Endothelial cell of umbilical vein (primary cell): ENCODE measurements around the gene RIOX2. TPM values are rescaled to one million over a fixed set of nuclear protein-coding genes. Genes with fewer than 3 reads are reported as not detected.

Source experiments
- BruUV-seq: library from RNA; stranded (reverse); fragments of 400-500 nt; replicated peaks from 2 replicates; lab custom pipeline; 2021; lab: Mats Ljungman, UMichigan
- CTCF ChIA-PET: fragments of 300-600, 350-600 bp; sonication (Branson Sonifier 250); formaldehyde crosslinking; loops from one replicate; lab custom pipeline; 2021; ENCODE audit warnings: antibody characterized with exemption, inconsistent platforms; lab: Charles Lee
- POLR2A ChIA-PET: fragments of 300-600, 350-600 bp; sonication (Branson Sonifier 250); formaldehyde crosslinking; loops from one replicate; lab custom pipeline; 2021; ENCODE audit warnings: antibody characterized with exemption, inconsistent platforms; lab: Charles Lee
- DNase-seq: peaks from one replicate; pipeline ENCODE4 v3.0.0-alpha.2; 2011; ENCODE audit warnings: low read depth, low spot score
- FAIRE-seq: peaks from 2 replicates; lab custom pipeline; 2011; peaks lifted over from hg19 to GRCh38; lab: Jason Lieb, UNC
- H2AFZ ChIP-seq: 2 replicates; pipeline ENCODE4 v1.6.0; 2012; ENCODE audit warnings: low read depth, low read length, control low read depth, inconsistent platforms
- H3K27ac ChIP-seq: 2 replicates; pipeline ENCODE4 v1.5.1; 2011; ENCODE audit warnings: low read depth, mild to moderate bottlenecking, control low read depth, low read length, moderate library complexity; ENCODE audit not compliant: insufficient read depth
- H3K27me3 ChIP-seq, 2 experiments: 2 replicates each; pipeline versions ENCODE4 v1.6.0 to v1.6.1; 2011; ENCODE audit warnings: low read length in 2 of 2, mixed read lengths in 1 of 2; ENCODE audit not compliant: control insufficient read depth in 2 of 2, insufficient read depth in 2 of 2
- H3K36me3 ChIP-seq, 2 experiments: 2 replicates in 1 of 2; 3 replicates in 1 of 2; pipeline ENCODE4 v1.5.1; 2011; ENCODE audit warnings: low read length in 2 of 2, mild to moderate bottlenecking in 1 of 2, moderate library complexity in 1 of 2; ENCODE audit not compliant: control insufficient read depth in 2 of 2, insufficient read depth in 2 of 2; ENCODE audit errors: extremely low read depth in 1 of 2
- H3K4me1 ChIP-seq: 3 replicates; pipeline ENCODE4 v1.5.1; 2011; ENCODE audit warnings: mild to moderate bottlenecking, low read length; ENCODE audit not compliant: control insufficient read depth, insufficient read depth; ENCODE audit errors: extremely low read depth
- H3K4me2 ChIP-seq: 2 replicates; pipeline ENCODE4 v1.6.1; 2011; ENCODE audit warnings: low read length, control low read depth, mixed read lengths; ENCODE audit not compliant: insufficient read depth
- H3K4me3 ChIP-seq, 3 experiments: fragments of 200-600 bp in 1 of 3; sonication (generic), shearing (Covaris generic) in 1 of 3; replicated peaks in 1 of 3; 2 replicates each; pipeline ENCODE4 v1.5.1; 2011 to 2016; ENCODE audit warnings: control low read depth in 3 of 3, low read length in 3 of 3, mild to moderate bottlenecking in 2 of 3, inconsistent platforms in 1 of 3, low read depth in 1 of 3, moderate library complexity in 1 of 3; ENCODE audit not compliant: insufficient read depth in 1 of 3
- H3K79me2 ChIP-seq: 2 replicates; pipeline ENCODE4 v1.6.0; 2012; ENCODE audit warnings: low read length, inconsistent platforms; ENCODE audit not compliant: control insufficient read depth, insufficient read depth
- H3K9ac ChIP-seq: replicated peaks from 2 replicates; pipeline ENCODE3; 2011; ENCODE audit warnings: low read length, control low read depth; ENCODE audit not compliant: insufficient read depth; ENCODE audit errors: extremely low read depth
- H3K9me1 ChIP-seq: replicated peaks from 3 replicates; pipeline ENCODE4 v1.6.0; 2011; ENCODE audit warnings: mild to moderate bottlenecking, low read length; ENCODE audit not compliant: control insufficient read depth, insufficient read depth; ENCODE audit errors: extremely low read depth
- H3K9me3 ChIP-seq: replicated peaks from 2 replicates; pipeline ENCODE4 v1.5.1; 2012; ENCODE audit warnings: low read length, inconsistent platforms; ENCODE audit not compliant: control insufficient read depth, insufficient read depth
- H4K20me1 ChIP-seq: replicated peaks from 2 replicates; pipeline ENCODE3; 2011; ENCODE audit warnings: mild to moderate bottlenecking, low read length; ENCODE audit not compliant: control insufficient read depth, insufficient read depth; ENCODE audit errors: extremely low read depth
- FOS ChIP-seq: IDR thresholded peaks from 2 replicates; pipeline ENCODE4 v1.6.1; 2011; ENCODE audit warnings: mild to moderate bottlenecking, low read length, moderate library complexity, borderline replicate concordance; ENCODE audit not compliant: insufficient read depth
- GATA2 ChIP-seq: IDR thresholded peaks from 2 replicates; pipeline ENCODE4 v1.7.0; 2011; ENCODE audit warnings: low read depth, mild to moderate bottlenecking, moderate library complexity, mixed read lengths, low read length; ENCODE audit not compliant: insufficient read length, insufficient read depth
- JUN ChIP-seq: IDR thresholded peaks from 2 replicates; pipeline ENCODE4 v1.6.1; 2011; ENCODE audit warnings: borderline replicate concordance, low read depth; ENCODE audit not compliant: insufficient read length, insufficient read depth
- MYC ChIP-seq: IDR thresholded peaks from one replicate; pipeline ENCODE4 v1.6.1; 2011; ENCODE audit warnings: mild to moderate bottlenecking, low read depth, low read length
- POLR2A ChIP-seq: IDR thresholded peaks from 2 replicates; pipeline ENCODE4 v1.6.1; 2012; ENCODE audit warnings: low read depth, mild to moderate bottlenecking, control low read depth, low read length
- POLR2AphosphoS5 ChIP-seq: IDR thresholded peaks from 2 replicates; pipeline ENCODE4 v1.6.1; 2012; ENCODE audit warnings: low read depth, mild to moderate bottlenecking, control low read depth, low read length, moderate library complexity; ENCODE audit not compliant: insufficient read depth
- dilution Hi-C: fragments of 300-500 bp; cut with MboI; formaldehyde crosslinking; loops from one replicate; pipeline ENCODE4 v1.15.0; 2019; ENCODE audit warnings: low sequenced_read_pairs; ENCODE audit not compliant: extremely low pct_ligation_motif_present
- intact Hi-C: fragments of 100-400 bp; cut with micrococcal nuclease; formaldehyde crosslinking; loops from one replicate; pipeline ENCODE4 v1.10.0; 2022
- polyA plus RNA-seq, 4 experiments: library from polyadenylated mRNA; depleted of rRNA in 3 of 4; stranded (reverse) in 3 of 4; unstranded in 1 of 4; fragments of >200 nt; gene quantifications; 2 replicates each; pipeline versions ENCODE4 v1.2.1 to v1.2.3, GENCODE V29; 2011 to 2012; ENCODE audit warnings: missing spikeins in 1 of 4
- total RNA-seq: library from RNA; stranded (reverse); gene quantifications from 2 replicates; pipeline ENCODE4 v1.2.3, GENCODE V29; 2021
- TF ChIP-seq, protein P1 (sequence below), 2 donors: IDR thresholded peaks; 1 replicate in 1 of 2; 2 replicates in 1 of 2; pipeline ENCODE4 v1.5.1; 2011; ENCODE audit warnings: low read length in 2 of 2, mild to moderate bottlenecking in 2 of 2, moderate library complexity in 2 of 2, control low read depth in 1 of 2, inconsistent platforms in 1 of 2, low read depth in 1 of 2; ENCODE audit not compliant: insufficient read depth in 1 of 2; ENCODE audit errors: extremely low read depth in 1 of 2
- TF ChIP-seq, protein P2 (sequence below): IDR thresholded peaks from 2 replicates; pipeline ENCODE4 v1.6.1; 2011; ENCODE audit not compliant: insufficient read depth, insufficient read length

RIOX2 gene
- total and polyA plus RNA-seq, 2 donors (not counting 3 experiments of a cell fraction or from before 2014, with no cell fraction given), result 14.5 to 30.5 TPM

DNA sequence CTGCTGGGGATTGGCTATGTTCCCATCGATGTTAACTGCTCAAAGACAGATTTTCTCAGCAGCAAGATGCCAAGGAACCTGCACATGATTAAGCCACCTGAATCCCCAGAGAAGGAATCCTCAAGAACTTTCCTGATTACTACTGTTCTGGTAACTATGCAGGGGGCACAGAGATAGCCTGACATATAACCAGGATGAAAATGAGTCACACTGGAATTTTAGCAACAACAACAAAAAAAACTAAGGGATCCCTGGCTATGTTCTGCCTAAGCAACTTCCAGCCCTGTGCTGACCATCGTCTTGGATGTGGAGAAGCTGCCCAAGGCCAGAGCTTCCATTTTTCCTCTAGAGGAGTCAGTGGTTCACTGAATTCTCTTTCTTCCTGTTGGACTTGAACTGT lies 13.8 kb downstream of the RIOX2 start:
- no peaks in the 10 kb centered on the region for H3K27me3 ChIP-seq
- BruUV-seq, result no TSS peak
- no peak for FAIRE-seq
- peaks cover 14% of the 10 kb centered on the region for H3K79me2 ChIP-seq
- no peak overlapping the region for H3K27ac ChIP-seq
- dilution Hi-C loops (no loop called here), intact Hi-C loops (no loop called here)
- no peak overlapping the region for H2AFZ ChIP-seq
- POLR2A ChIA-PET, result no interaction called here
- no peaks in the 10 kb centered on the region for H3K4me1 ChIP-seq
- no peak for DNase-seq
- no peaks in the 10 kb centered on the region for H4K20me1 ChIP-seq
- no peaks in the 10 kb centered on the region for H3K9me3 ChIP-seq
- TF ChIP-seq, protein P1, sequence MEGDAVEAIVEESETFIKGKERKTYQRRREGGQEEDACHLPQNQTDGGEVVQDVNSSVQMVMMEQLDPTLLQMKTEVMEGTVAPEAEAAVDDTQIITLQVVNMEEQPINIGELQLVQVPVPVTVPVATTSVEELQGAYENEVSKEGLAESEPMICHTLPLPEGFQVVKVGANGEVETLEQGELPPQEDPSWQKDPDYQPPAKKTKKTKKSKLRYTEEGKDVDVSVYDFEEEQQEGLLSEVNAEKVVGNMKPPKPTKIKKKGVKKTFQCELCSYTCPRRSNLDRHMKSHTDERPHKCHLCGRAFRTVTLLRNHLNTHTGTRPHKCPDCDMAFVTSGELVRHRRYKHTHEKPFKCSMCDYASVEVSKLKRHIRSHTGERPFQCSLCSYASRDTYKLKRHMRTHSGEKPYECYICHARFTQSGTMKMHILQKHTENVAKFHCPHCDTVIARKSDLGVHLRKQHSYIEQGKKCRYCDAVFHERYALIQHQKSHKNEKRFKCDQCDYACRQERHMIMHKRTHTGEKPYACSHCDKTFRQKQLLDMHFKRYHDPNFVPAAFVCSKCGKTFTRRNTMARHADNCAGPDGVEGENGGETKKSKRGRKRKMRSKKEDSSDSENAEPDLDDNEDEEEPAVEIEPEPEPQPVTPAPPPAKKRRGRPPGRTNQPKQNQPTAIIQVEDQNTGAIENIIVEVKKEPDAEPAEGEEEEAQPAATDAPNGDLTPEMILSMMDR (IDR thresholded peaks at IDR 0.05; ENCODE audit: extremely low read depth in 1 of 2, insufficient read depth in 1 of 2, low read depth in 1 of 2, low read length in 2 of 2), result no peak
- no peak for TF ChIP-seq FOS
- TF ChIP-seq GATA2, result no peak
- TF ChIP-seq, protein P2, sequence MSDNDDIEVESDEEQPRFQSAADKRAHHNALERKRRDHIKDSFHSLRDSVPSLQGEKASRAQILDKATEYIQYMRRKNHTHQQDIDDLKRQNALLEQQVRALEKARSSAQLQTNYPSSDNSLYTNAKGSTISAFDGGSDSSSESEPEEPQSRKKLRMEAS, result no peak
- no peak for TF ChIP-seq MYC
- no peak for TF ChIP-seq POLR2AphosphoS5
- TF ChIP-seq POLR2A, result no peak
- no peak for TF ChIP-seq JUN
- no peaks in the 10 kb centered on the region for H3K9me1 ChIP-seq
- no peak overlapping the region for H3K9ac ChIP-seq
- no peak overlapping the region for H3K4me2 ChIP-seq
- CTCF ChIA-PET, result no interaction called here
- H3K36me3 ChIP-seq, result peaks cover 4 to 12% of the 10 kb centered on the region in 2 experiments
- no peak overlapping the region for H3K4me3 ChIP-seq
